ENCODE data around the gene PVR. TPM values are rescaled to one million over a fixed set of nuclear protein-coding genes. Genes with fewer than 3 reads are reported as not detected.

PVR gene
- total RNA-seq, 6 experiments from 2014 or later: 45.9 to 76.2 (median 54.3) TPM

DNA sequence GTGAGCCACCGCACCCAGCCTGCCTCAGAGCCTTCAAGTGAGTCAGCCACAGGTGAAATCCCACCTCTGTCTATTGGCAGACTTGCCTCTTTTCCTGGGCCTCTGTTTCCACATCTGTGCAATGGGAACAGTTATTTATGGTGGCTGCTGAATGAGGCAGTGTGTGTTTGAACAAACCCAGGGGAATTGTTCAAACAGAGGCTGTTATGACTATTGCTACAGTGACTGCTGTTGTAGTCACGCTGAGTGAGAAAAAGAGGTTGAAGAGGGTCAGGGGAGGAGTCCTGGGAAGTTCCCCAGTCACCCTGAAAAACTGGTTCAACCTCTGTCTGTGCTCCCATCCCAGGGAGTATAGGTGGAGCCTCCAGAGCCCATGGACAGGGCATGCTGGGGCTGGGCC, 27.7 kb downstream of the PVR start, which contains the start of gene CEACAM19:
Gene CEACAM19, plus strand, starts transcription at position 83 of the 400 bp plus-strand sequence. CDS start 450 bp downstream, outside the sequence.
- TF ChIP-seq, protein P1, sequence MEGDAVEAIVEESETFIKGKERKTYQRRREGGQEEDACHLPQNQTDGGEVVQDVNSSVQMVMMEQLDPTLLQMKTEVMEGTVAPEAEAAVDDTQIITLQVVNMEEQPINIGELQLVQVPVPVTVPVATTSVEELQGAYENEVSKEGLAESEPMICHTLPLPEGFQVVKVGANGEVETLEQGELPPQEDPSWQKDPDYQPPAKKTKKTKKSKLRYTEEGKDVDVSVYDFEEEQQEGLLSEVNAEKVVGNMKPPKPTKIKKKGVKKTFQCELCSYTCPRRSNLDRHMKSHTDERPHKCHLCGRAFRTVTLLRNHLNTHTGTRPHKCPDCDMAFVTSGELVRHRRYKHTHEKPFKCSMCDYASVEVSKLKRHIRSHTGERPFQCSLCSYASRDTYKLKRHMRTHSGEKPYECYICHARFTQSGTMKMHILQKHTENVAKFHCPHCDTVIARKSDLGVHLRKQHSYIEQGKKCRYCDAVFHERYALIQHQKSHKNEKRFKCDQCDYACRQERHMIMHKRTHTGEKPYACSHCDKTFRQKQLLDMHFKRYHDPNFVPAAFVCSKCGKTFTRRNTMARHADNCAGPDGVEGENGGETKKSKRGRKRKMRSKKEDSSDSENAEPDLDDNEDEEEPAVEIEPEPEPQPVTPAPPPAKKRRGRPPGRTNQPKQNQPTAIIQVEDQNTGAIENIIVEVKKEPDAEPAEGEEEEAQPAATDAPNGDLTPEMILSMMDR (IDR thresholded peaks at IDR 0.05): no peak
- no peak for DNase-seq
- no peaks in the 10 kb centered on the region for H3K4me1 Mint-ChIP-seq (ENCODE audit: low read depth)
- no peak within 1 kb of the TSS for H3K4me3 Mint-ChIP-seq
- no peak within 1 kb of the TSS for H3K27ac Mint-ChIP-seq
- no peaks in the 10 kb centered on the region; the same call in 1 of the 2 replicates for H3K36me3 Mint-ChIP-seq (ENCODE audit: low read depth)
- peaks cover 10% of the 10 kb centered on the region for H3K27me3 Mint-ChIP-seq (ENCODE audit: insufficient read depth)
- H3K9me3 Mint-ChIP-seq: no peaks in the 10 kb centered on the region

DNA sequence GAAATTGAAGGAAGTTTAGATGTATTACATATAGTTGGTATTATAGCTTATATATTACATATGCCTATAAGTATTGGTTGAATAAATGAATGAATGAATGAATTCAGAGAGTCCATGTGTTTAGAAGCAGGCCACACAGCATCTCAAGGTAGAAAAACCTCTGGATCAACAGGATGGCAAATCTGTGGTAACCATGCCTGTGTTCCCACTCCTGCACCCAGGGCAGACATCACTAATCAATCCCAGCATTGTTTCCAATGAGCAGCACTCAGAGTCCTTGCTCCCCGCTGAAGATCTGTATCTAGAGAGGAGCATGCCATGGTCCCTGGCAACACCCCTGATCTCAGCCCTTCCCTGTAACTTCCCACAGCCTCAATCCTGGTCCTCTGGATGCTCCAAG, 28.5 kb downstream of the PVR start:
- Mint-ChIP-seq H3K27me3 (ENCODE audit: insufficient read depth) (peaks cover 10% of the 10 kb centered on the region), H3K27ac (no peak overlapping the region), H3K4me3 (no peak overlapping the region), H3K9me3 (no peaks in the 10 kb centered on the region), H3K4me1 (ENCODE audit: low read depth) (peaks cover 4% of the 10 kb centered on the region), H3K36me3 (ENCODE audit: low read depth) (no peaks in the 10 kb centered on the region; the same call in 1 of the 2 replicates)
- TF ChIP-seq, protein P1 (IDR thresholded peaks at IDR 0.05): no peak
- no peak for DNase-seq

DNA sequence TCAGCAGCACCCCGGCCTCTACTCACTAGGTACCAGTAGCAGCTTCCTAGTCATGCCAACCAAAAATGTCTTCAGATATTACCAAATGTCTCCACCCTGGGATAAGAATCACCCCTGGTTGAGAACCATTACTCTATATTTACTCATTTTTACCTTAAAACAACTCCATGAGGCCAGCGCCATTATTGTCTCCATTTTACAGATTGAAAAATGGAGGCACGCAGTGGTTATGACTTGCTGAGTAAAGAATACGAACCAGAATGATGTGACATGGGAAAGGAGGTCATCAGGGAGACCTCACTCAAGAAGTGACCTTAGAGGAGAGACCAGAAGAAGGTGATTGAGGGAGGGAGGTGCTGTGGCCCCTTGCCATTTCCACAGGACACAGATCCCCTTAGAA, 29.8 kb downstream of the PVR start:
- H3K27ac Mint-ChIP-seq: no peak overlapping the region
- H3K36me3 Mint-ChIP-seq (ENCODE audit: low read depth): no peaks in the 10 kb centered on the region; the same call in 1 of the 2 replicates

DNA sequence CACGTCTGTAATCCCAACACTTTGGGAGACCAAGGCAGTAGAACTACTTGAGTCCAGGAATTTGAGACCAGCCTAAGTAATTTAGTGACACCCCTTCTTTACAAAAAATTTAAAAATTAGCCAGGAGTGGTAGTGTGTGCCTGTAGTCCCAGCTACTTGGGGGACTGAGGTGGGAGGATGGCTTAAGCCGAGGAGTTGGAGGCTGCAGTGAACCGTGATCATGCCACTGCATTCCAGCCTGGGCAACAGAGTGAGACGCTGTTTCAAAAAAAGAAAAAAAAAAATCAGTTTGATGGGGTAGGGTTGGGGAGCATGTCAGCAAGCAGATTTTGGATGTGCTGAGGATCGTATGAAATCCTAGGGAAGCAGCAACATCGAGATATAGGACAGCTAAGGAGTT, 31.8 kb downstream of the PVR start:
- no peaks in the 10 kb centered on the region for H3K9me3 Mint-ChIP-seq
- no peaks in the 10 kb centered on the region; the same call in 1 of the 2 replicates for H3K36me3 Mint-ChIP-seq (ENCODE audit: low read depth)
- peaks cover 10% of the 10 kb centered on the region for H3K4me1 Mint-ChIP-seq (ENCODE audit: low read depth)
- peaks cover 10% of the 10 kb centered on the region for H3K27me3 Mint-ChIP-seq (ENCODE audit: insufficient read depth)
- TF ChIP-seq, protein P1 (IDR thresholded peaks at IDR 0.05): no peak
- no peak overlapping the region for H3K27ac Mint-ChIP-seq
- no peak for DNase-seq
- no peak overlapping the region for H3K4me3 Mint-ChIP-seq

More for the DNA sequence above, 29.8 kb downstream of the PVR start:
- no peak for DNase-seq
- TF ChIP-seq, protein P1 (IDR thresholded peaks at IDR 0.05): no peak
- H3K9me3 Mint-ChIP-seq: no peaks in the 10 kb centered on the region
- H3K4me3 Mint-ChIP-seq: no peak overlapping the region
- peaks cover 10% of the 10 kb centered on the region for H3K4me1 Mint-ChIP-seq (ENCODE audit: low read depth)
- H3K27me3 Mint-ChIP-seq (ENCODE audit: insufficient read depth): peaks cover 10% of the 10 kb centered on the region

DNA sequence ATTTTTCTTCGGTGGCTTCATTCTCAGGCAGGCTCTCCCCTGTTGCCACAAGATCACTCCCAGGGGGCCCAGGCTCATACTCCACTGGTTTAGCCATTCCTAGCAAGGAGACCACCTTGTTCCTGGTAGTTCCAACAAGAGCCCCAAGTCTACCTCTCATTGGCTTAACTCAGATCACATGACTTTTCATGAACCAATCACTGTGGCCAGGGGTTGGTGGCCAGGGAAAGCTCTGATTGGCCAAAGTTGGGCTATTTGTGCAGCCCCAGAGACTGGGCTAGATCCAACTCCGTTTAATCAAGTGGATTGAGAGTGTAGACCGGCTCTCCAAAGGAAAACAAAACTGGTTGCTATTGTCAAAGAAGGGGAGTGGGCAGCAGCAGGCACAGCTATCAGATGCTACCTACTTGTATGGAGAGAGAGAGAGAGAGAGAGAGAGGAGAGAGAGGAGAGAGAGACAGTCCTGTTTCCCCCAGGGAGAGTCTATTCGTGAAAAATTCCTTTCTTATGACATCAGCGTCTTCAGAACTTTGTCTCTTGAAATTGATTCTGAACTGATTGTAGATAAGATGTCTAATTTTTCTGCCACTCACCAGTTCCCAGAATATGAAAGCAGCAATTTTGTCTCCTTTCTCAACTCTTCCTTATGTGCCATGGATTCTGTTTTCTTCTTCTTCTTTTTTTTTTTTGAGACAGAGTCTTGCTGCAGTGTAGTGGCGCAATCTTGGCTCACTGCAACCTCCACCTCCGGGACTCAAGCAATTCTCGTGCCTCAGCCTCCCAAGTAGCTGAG, 33.5 kb downstream of the PVR start:
- TF ChIP-seq, protein P1 (IDR thresholded peaks at IDR 0.05): no peak
- Mint-ChIP-seq H3K27ac (peak overlapping the region; percentile 54), H3K36me3 (ENCODE audit: low read depth) (no peaks in the 10 kb centered on the region; the same call in 1 of the 2 replicates), H3K27me3 (ENCODE audit: insufficient read depth) (peaks cover 10% of the 10 kb centered on the region), H3K4me3 (peak overlapping the region; percentile 8; the same call in 1 of the 2 replicates), H3K9me3 (no peaks in the 10 kb centered on the region), H3K4me1 (ENCODE audit: low read depth) (peaks cover 10% of the 10 kb centered on the region)
- DNase-seq: peak; percentile 65

All from HFFc6 (cell line).